OCI-LY1 (cell line): ENCODE measurements around the gene GNG8.

Experiments used
- H2AFZ ChIP-seq: fragments of 200-600 bp; sonication (generic), shearing (Covaris generic); 2 replicates; pipeline ENCODE4 v1.6.0; 2014; ENCODE audit warnings: antibody characterized with exemption, mild to moderate bottlenecking, low read length
- H3F3A ChIP-seq: fragments of 200-600 bp; sonication (generic), shearing (Covaris generic); 2 replicates; pipeline ENCODE4 v1.6.0; 2014; ENCODE audit warnings: mild to moderate bottlenecking, antibody characterized with exemption, low read length, moderate library complexity; ENCODE audit not compliant: insufficient read depth
- H3K27ac ChIP-seq: fragments of 200-600 bp; sonication (generic); 2 replicates; pipeline ENCODE4 v1.5.1; 2014; ENCODE audit warnings: low read length, mixed run types, mild to moderate bottlenecking, low read depth; ENCODE audit not compliant: poor library complexity, severe bottlenecking
- H3K27me3 ChIP-seq: fragments of 200-600 bp; sonication (generic); 2 replicates; pipeline ENCODE4 v1.6.0; 2014; ENCODE audit warnings: antibody characterized with exemption, mild to moderate bottlenecking, low read length, moderate library complexity; ENCODE audit not compliant: insufficient read depth
- H3K36me3 ChIP-seq: fragments of 200-600 bp; sonication (generic); 2 replicates; pipeline ENCODE4 v1.6.1; 2014; ENCODE audit warnings: mild to moderate bottlenecking, antibody characterized with exemption, low read length, moderate library complexity, mixed read lengths; ENCODE audit not compliant: insufficient read depth
- H3K4me1 ChIP-seq: fragments of 200-600 bp; sonication (generic); 2 replicates; pipeline ENCODE4 v1.5.1; 2014; ENCODE audit warnings: mild to moderate bottlenecking, low read length, moderate library complexity; ENCODE audit not compliant: insufficient read depth, severe bottlenecking
- H3K4me2 ChIP-seq: fragments of 200-600 bp; sonication (generic), shearing (Covaris generic); 2 replicates; pipeline ENCODE4 v1.6.1; 2014; ENCODE audit warnings: low read length
- H3K4me3 ChIP-seq: fragments of 200-600 bp; sonication (generic); 2 replicates; pipeline ENCODE4 v1.5.1; 2014; ENCODE audit warnings: low read length, low read depth, mild to moderate bottlenecking, mixed read lengths; ENCODE audit not compliant: poor library complexity, severe bottlenecking
- H3K79me2 ChIP-seq: fragments of 200-600 bp; shearing (Covaris generic); 2 replicates; pipeline ENCODE4 v1.6.1; 2016; ENCODE audit warnings: mixed run types, low read length, mixed read lengths; ENCODE audit not compliant: insufficient read depth
- H3K9ac ChIP-seq: fragments of 200-600 bp; sonication (generic), shearing (Covaris generic); 2 replicates; pipeline ENCODE4 v1.6.1; 2014; ENCODE audit warnings: mild to moderate bottlenecking, low read length, mixed read lengths
- H3K9me2 ChIP-seq: fragments of 200-600 bp; sonication (generic), shearing (Covaris generic); 2 replicates; pipeline ENCODE4 v1.6.1; 2014; ENCODE audit warnings: low read depth, mild to moderate bottlenecking, low read length, mixed read lengths
- H3K9me3 ChIP-seq: fragments of 200-600 bp; shearing (Covaris generic); 2 replicates; pipeline ENCODE4 v1.6.1; 2014; ENCODE audit warnings: low read length, mixed read lengths
- H4K20me1 ChIP-seq: fragments of 200-600 bp; sonication (generic), shearing (Covaris generic); 2 replicates; pipeline ENCODE4 v1.6.0; 2016; ENCODE audit warnings: mild to moderate bottlenecking, low read length; ENCODE audit not compliant: insufficient read depth
- EZH2 ChIP-seq: fragments of 200-600 bp; sonication (generic), shearing (Covaris generic); IDR thresholded peaks from 2 replicates; pipeline ENCODE4 v1.8.0; 2017; ENCODE audit warnings: borderline replicate concordance, mixed run types, mild to moderate bottlenecking, antibody characterized with exemption, low read length, moderate library complexity, mixed read lengths
- TF ChIP-seq, protein P1 (sequence below): fragments of 200-600 bp; sonication (generic), shearing (Covaris generic); IDR thresholded peaks from 2 replicates; pipeline ENCODE4 v1.5.1; 2017; ENCODE audit warnings: mild to moderate bottlenecking, antibody characterized with exemption, low read length, moderate library complexity, mixed read lengths

GNG8 gene

DNA sequence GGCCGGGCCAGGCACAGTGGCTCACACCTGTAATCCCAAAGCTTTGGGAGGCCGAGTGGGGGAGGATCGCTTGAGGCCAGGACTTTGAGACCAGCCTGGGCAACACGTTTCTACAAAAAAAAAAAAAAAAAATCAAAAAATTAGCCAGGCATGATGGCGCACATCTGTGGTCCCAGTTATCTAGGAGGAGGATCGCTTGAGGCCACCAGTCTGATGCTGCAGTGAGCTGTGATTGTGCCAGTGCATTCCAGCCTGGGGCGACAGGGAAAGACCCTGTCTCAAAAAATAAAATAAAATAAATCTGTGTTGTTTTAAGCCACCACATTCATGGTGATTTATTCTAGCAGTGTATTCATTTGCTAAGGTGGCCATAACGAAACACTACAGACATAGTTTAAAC is 29.1 kb upstream of the GNG8 start:
- Histone ChIP-seq H3K4me1 (peaks cover 14% of the 10 kb centered on the region), H3K9ac (no peak overlapping the region), H3K9me3 (no peaks in the 10 kb centered on the region), H2AFZ (no peak overlapping the region), H3K4me2 (no peak overlapping the region), H3K79me2 (no peaks in the 10 kb centered on the region), H3K9me2 (no peaks in the 10 kb centered on the region), H4K20me1 (no peaks in the 10 kb centered on the region), H3K36me3 (no peaks in the 10 kb centered on the region), H3K27me3 (no peaks in the 10 kb centered on the region), H3F3A (no peaks in the 10 kb centered on the region), H3K27ac (no peak overlapping the region), H3K4me3 (no peak overlapping the region)
- TF ChIP-seq, protein P1, sequence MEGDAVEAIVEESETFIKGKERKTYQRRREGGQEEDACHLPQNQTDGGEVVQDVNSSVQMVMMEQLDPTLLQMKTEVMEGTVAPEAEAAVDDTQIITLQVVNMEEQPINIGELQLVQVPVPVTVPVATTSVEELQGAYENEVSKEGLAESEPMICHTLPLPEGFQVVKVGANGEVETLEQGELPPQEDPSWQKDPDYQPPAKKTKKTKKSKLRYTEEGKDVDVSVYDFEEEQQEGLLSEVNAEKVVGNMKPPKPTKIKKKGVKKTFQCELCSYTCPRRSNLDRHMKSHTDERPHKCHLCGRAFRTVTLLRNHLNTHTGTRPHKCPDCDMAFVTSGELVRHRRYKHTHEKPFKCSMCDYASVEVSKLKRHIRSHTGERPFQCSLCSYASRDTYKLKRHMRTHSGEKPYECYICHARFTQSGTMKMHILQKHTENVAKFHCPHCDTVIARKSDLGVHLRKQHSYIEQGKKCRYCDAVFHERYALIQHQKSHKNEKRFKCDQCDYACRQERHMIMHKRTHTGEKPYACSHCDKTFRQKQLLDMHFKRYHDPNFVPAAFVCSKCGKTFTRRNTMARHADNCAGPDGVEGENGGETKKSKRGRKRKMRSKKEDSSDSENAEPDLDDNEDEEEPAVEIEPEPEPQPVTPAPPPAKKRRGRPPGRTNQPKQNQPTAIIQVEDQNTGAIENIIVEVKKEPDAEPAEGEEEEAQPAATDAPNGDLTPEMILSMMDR, result no peak
- TF ChIP-seq EZH2, result no peak

GRCh38 chr19:46661735-46662592 is 26.0 kb upstream of the GNG8 start:
- H3K9me3 ChIP-seq, result no peaks in the 10 kb centered on the region
- H3K36me3 ChIP-seq, result no peaks in the 10 kb centered on the region
- peak overlapping the region; percentile 77 for H3K4me2 ChIP-seq
- no peaks in the 10 kb centered on the region for H3K79me2 ChIP-seq
- H4K20me1 ChIP-seq, result no peaks in the 10 kb centered on the region
- H3K27me3 ChIP-seq, result no peaks in the 10 kb centered on the region; the same call in 1 of the 2 replicates
- no peak overlapping the region for H3K27ac ChIP-seq
- H3K4me1 ChIP-seq, result peaks cover 23% of the 10 kb centered on the region
- peak overlapping the region; percentile 48 for H3K4me3 ChIP-seq
- H3K9me2 ChIP-seq, result no peaks in the 10 kb centered on the region
- no peak for TF ChIP-seq EZH2
- TF ChIP-seq, protein P1, result peak; percentile 93
- no peak overlapping the region for H2AFZ ChIP-seq
- H3F3A ChIP-seq, result no peaks in the 10 kb centered on the region
- H3K9ac ChIP-seq, result peak overlapping the region; percentile 16; the same call in 1 of the 2 replicates

GRCh38 chr19:46661020-46661731 is 25.2 kb upstream of the GNG8 start, which contains the start of gene DACT3:
DACT3 (minus strand) TSS chr19:46661182; CDS start chr19:46661064, 118 bp downstream.
- no peak within 1 kb of the TSS for H3K27ac ChIP-seq

More at GRCh38 chr19:46661020-46661731, 25.2 kb upstream of the GNG8 start, which contains the start of gene DACT3:
- no peaks in the 10 kb centered on the region for H3K9me3 ChIP-seq
- peaks cover 23% of the 10 kb centered on the region for H3K4me1 ChIP-seq
- peak within 1 kb of the TSS; percentile 32; the same call in 1 of the 2 replicates for H3K9ac ChIP-seq
- H3K27me3 ChIP-seq, result no peaks in the 10 kb centered on the region; the same call in 1 of the 2 replicates
- H3K79me2 ChIP-seq, result no peaks in the 10 kb centered on the region
- H3K36me3 ChIP-seq, result no peaks in the 10 kb centered on the region
- no peak within 1 kb of the TSS for H2AFZ ChIP-seq
- no peaks in the 10 kb centered on the region for H4K20me1 ChIP-seq
- H3F3A ChIP-seq, result no peaks in the 10 kb centered on the region
- TF ChIP-seq, protein P1, result no peak
- no peak for TF ChIP-seq EZH2
- H3K9me2 ChIP-seq, result no peaks in the 10 kb centered on the region
- H3K4me2 ChIP-seq, result peak within 1 kb of the TSS; percentile 77
- peak within 1 kb of the TSS; percentile 60 for H3K4me3 ChIP-seq
